H7 (cell line): ENCODE measurements around the gene IMPDH2. TPM values are rescaled to one million over a fixed set of nuclear protein-coding genes. Genes with fewer than 3 reads are reported as not detected.

ENCODE experiments used
- DNase-seq: peaks from one replicate; pipeline ENCODE4 v3.0.0; 2012
- H3K27me3 ChIP-seq: 2 replicates; pipeline ENCODE4 v1.6.0; 2011; ENCODE audit warnings: mild to moderate bottlenecking, low read length; ENCODE audit not compliant: control insufficient read depth, insufficient read depth
- H3K36me3 ChIP-seq: replicated peaks from 2 replicates; pipeline ENCODE4 v1.5.1; 2011; ENCODE audit warnings: low read length; ENCODE audit not compliant: control insufficient read depth, insufficient read depth
- H3K4me3 ChIP-seq: 2 replicates; pipeline ENCODE4 v1.5.1; 2011; ENCODE audit warnings: low read depth, mild to moderate bottlenecking, control low read depth, low read length, moderate library complexity; ENCODE audit not compliant: insufficient read depth
- total RNA-seq: library from RNA; depleted of rRNA; stranded (reverse); fragments of >200 nt; shearing (Covaris generic); gene quantifications from 2 replicates; pipeline ENCODE4 v1.2.3, GENCODE V29; 2014; rRNA removed

Gene IMPDH2
- total RNA-seq, 1 experiment from 2014 or later, result 409 TPM

DNA sequence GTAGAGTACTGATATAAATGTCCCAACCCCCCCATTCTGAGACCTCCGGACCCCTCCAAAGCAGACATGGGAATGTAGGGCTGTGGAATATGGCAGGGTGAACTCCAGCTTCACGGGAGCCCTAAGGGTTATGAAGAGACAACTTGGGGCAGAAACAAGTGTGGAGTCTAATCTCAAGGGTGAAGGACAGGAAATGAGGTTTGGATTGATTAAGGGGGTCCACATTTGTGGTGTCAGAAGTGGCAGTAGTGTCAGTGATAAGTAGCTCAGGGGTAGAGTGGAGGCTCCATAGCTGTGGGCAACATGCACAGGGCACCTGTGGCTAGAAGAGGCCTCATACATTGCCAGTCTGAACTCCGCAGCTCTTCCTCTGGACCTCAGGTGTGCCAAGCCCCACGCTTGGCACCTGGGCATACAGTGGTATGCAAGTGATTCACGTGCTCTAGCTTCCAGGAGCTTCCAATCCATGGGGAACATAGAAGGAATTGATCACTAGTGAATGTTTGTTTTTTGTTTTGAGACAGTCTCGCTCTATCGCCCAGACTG lies 43.3 kb downstream of the IMPDH2 start:
- H3K36me3 ChIP-seq, result peaks cover 25% of the 10 kb centered on the region
- no peaks in the 10 kb centered on the region for H3K27me3 ChIP-seq
- H3K4me3 ChIP-seq, result no peak overlapping the region
- no peak for DNase-seq

DNA sequence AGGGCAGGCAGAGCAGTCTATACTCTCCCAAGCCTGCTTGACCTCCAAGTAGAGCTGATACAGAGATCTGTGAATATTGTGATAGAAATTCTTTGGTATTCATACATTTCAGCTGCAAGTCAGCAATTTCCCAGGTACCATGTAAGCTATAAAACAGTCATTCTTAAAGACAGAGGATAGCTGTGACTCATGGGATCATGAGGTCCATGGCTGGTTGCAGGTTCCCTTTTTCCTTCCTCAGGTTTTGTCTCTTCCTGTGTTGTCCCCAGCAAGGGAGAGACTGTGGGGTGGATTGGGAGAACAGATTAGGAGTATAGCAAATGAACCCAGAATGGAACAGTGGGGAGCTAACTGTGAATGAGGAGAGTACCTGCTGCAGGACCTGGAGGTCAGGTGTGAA lies 44.5 kb downstream of the IMPDH2 start:
- peaks cover 34% of the 10 kb centered on the region for H3K36me3 ChIP-seq
- no peak for DNase-seq
- no peak overlapping the region for H3K4me3 ChIP-seq
- H3K27me3 ChIP-seq, result no peaks in the 10 kb centered on the region

DNA sequence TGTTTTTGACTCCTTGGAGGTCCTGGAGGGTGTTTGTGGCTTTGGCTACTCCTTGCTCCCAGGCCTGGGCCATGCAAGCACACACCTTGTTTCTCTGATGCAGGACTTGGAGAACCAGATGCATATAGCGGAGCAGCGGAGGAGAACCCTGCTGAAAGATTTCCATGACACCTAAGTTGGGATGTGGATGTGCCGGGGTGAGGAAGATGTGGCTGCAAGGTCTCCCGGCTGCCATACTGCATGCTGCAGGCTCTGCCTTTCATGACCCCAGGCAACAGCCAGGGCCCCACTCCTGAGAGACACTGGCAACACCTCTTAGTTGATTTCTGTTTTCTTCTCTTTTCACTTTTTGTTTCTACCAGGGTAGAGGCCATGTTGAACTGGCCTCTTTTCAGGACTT lies 46.1 kb downstream of the IMPDH2 start:
- no peak for DNase-seq
- H3K4me3 ChIP-seq, result no peak overlapping the region

DNA sequence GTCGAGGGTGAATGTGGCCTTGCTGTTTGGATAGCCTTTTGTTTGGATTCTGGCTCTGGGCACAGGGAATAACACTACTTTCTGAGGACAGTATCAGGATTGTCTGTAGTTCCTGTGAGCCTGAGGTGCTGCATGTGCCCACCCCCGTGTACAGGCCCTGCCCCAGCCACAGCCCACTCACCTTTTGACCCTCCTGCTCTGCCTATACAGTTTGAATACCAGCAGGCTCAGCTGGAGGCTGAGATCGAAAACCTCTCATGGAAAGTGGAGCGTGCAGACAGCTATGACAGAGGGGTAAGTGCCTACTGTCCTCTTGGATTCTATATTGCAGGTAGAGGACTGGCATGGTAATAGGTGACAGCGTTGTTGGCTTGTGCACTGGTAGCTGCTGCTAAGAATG lies 46.5 kb downstream of the IMPDH2 start:
- H3K4me3 ChIP-seq, result no peak overlapping the region

More for the DNA sequence above, 46.1 kb downstream of the IMPDH2 start:
- H3K27me3 ChIP-seq, result no peaks in the 10 kb centered on the region
- H3K36me3 ChIP-seq, result peaks cover 42% of the 10 kb centered on the region

DNA sequence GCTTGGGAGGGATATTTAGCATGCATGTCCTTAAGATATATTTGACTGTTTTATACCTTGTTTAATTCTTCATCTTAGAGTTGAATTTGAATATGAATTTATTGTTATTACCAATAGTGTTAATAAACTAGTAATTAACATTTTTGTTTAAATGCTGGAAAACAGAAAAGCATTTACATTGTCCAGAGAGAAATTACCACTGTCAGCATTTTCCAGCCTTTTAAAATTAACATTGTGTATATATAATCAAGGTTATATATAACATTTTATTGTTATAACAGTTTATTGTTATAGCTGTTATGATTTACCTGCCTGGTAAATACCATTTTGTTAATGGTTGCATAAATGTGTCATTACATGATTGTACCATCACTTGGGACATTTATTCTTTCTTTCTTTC lies 47.2 kb downstream of the IMPDH2 start:
- DNase-seq, result no peak
- no peaks in the 10 kb centered on the region for H3K27me3 ChIP-seq
- H3K4me3 ChIP-seq, result no peak overlapping the region
- H3K36me3 ChIP-seq, result peaks cover 47% of the 10 kb centered on the region

More for the DNA sequence above, 46.5 kb downstream of the IMPDH2 start:
- no peak for DNase-seq
- Histone ChIP-seq H3K36me3 (peaks cover 44% of the 10 kb centered on the region), H3K27me3 (no peaks in the 10 kb centered on the region)

DNA sequence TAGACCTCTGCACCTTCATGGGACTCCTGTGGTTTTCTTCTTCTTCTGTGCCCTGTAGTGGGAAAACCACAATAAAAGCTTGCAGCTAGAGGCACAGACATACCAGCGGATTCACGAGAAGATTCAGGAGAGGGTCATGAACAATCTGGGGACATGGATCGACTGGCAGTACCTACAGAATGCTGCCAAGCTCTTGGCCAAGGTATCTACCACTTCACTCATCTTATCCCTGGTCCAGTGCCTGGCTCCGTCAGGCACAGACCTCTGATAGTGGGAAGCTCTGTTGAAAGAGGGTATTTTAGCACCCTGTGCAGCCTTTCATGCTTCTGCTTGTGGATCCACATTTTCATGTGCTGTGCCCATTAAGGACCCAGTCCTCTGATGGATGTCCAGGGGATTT lies 48.9 kb downstream of the IMPDH2 start:
- no peak for DNase-seq
- H3K4me3 ChIP-seq, result no peak overlapping the region
- H3K27me3 ChIP-seq, result no peaks in the 10 kb centered on the region
- peaks cover 54% of the 10 kb centered on the region for H3K36me3 ChIP-seq

DNA sequence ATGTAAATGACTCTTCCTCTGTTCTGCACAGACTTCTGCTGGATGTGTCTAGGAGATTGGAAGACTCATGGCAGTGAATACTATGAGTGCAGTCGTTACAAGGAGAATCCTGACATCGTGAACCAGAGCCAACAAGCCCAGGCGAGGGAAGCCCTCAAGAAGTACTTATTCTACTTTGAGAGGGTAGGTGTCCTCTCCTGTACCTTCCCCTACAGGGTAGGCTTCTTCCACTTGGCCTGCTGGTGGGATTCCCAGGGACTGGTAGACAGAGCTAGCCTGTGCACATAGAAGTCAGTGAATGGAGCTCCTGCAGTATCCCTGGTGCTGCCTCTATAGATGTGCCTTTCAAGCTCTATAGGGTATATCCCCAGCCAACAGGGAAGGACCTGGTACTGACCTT lies 49.7 kb downstream of the IMPDH2 start:
- no peak overlapping the region for H3K4me3 ChIP-seq
- H3K27me3 ChIP-seq, result no peaks in the 10 kb centered on the region
- DNase-seq, result no peak
- H3K36me3 ChIP-seq, result peaks cover 59% of the 10 kb centered on the region

Other genes starting within 250 kb of the IMPDH2 start
- 29.3 and 40.8 TPM in 2 replicates for gene PRKAR2A, start 181.5 kb downstream of the IMPDH2 start, total RNA-seq
- gene SLC25A20, start 130.5 kb downstream of the IMPDH2 start, total RNA-seq, result 14.6 and 18.4 TPM in 2 replicates
- 120 and 125 TPM in 2 replicates for gene ARIH2, start 110.6 kb downstream of the IMPDH2 start, total RNA-seq
- 17.6 and 22.4 TPM in 2 replicates for gene P4HTM, start 39.2 kb downstream of the IMPDH2 start, total RNA-seq
- 141 and 151 TPM in 2 replicates for gene WDR6, start 22.0 kb downstream of the IMPDH2 start, total RNA-seq
- 55.5 and 65.9 TPM in 2 replicates for gene DALRD3, start 10.8 kb downstream of the IMPDH2 start, total RNA-seq
- gene NDUFAF3, start 7.3 kb downstream of the IMPDH2 start, total RNA-seq, result 81.2 and 94.8 TPM in 2 replicates
- gene QRICH1, start 64.7 kb upstream of the IMPDH2 start, total RNA-seq, result 118 and 137 TPM in 2 replicates
- gene QARS1, start 75.4 kb upstream of the IMPDH2 start, total RNA-seq, result 308 and 312 TPM in 2 replicates
- gene USP19, start 91.4 kb upstream of the IMPDH2 start, total RNA-seq, result 64.4 and 73.0 TPM in 2 replicates
- 81.1 and 87.3 TPM in 2 replicates for gene LAMB2, start 103.7 kb upstream of the IMPDH2 start, total RNA-seq
- gene CCDC71, start 136.9 kb upstream of the IMPDH2 start, total RNA-seq, result 37.1 and 46.4 TPM in 2 replicates
- gene KLHDC8B, start 142.2 kb upstream of the IMPDH2 start, total RNA-seq, result 19.8 and 27.7 TPM in 2 replicates
- gene C3orf62, start 247.8 kb upstream of the IMPDH2 start, total RNA-seq, result 0.80 and 1.3 TPM in 2 replicates